Measurements from ENCODE around the gene COL23A1. TPM values are rescaled to one million over a fixed set of nuclear protein-coding genes. Genes with fewer than 3 reads are reported as not detected.

Gene COL23A1
- total and polyA plus RNA-seq, 2 of the 13 experiments (the other 11 are each of a cell fraction or from before 2014, with no cell fraction given), result not detected

DNA sequence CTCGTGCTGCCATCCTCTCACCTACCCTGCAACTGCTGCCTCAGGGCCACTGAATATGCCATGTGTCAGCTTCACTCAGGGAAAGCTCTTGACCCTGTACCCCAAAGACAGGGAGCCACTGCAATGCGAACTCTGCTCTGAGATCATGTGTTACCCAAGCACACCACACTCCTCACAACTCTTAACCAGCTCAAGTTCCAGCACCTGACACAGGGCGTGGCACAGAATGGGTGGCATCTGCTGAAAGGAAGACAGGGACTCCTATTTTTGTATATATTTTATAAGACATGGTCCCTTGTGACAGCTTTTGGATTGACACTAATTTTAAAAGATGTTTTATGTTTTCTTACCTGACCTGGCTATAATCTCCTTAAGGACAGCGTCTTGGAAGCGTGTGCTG lies 368.3 kb downstream of the COL23A1 start:
- Histone ChIP-seq H3K4me3 (replicated peaks in 1 of 3; ENCODE audit: insufficient read depth in 1 of 3, low read depth in 2 of 3, low read length in 3 of 3) (no peak overlapping the region), H3K36me3 (replicated peaks in 1 of 2; ENCODE audit: control insufficient read depth in 1 of 2, insufficient read depth in 2 of 2, low read length in 2 of 2) (peaks cover 7 to 13% of the 10 kb centered on the region in 2 experiments; a peak in 4 of 5 replicates), H3K79me2 (ENCODE audit: insufficient read depth, low read length) (no peaks in the 10 kb centered on the region), H3K27ac (ENCODE audit: extremely low read length, insufficient read depth, low read length) (no peak overlapping the region), H3K9me3 (ENCODE audit: low read length) (no peaks in the 10 kb centered on the region), H2AFZ (ENCODE audit: low read length) (no peak overlapping the region), H3K9ac (ENCODE audit: insufficient read depth, low read depth, low read length) (no peak overlapping the region), H3K4me2 (ENCODE audit: low read depth, low read length) (no peak overlapping the region), H4K20me1 (ENCODE audit: insufficient read depth, low read length) (no peaks in the 10 kb centered on the region), H3K4me1 (ENCODE audit: insufficient read depth, low read length) (no peaks in the 10 kb centered on the region), H3K27me3 (ENCODE audit: control insufficient read depth in 1 of 2, insufficient read depth in 2 of 2, low read length in 2 of 2) (no peaks in the 10 kb centered on the region)
- no peak for FAIRE-seq
- no peak for DNase-seq (ENCODE audit: low spot score)
- ATAC-seq, result peak; percentile 6; the same call in 2 of the 3 replicates
- TF ChIP-seq SKI (IDR thresholded peaks at IDR 0.05; ENCODE audit: partially characterized antibody) (no peak), ZNF441 (CRISPR knock-in tag; IDR thresholded peaks at IDR 0.05; ENCODE audit: borderline replicate concordance) (no peak), ZNF776 (CRISPR knock-in tag; IDR thresholded peaks at IDR 0.05) (no peak), ZNF589 (CRISPR knock-in tag; conservative IDR thresholded peaks at IDR 0.05) (no peak), THRA (CRISPR knock-in tag; IDR thresholded peaks at IDR 0.05; ENCODE audit: borderline replicate concordance) (no peak), POLR2A (IDR thresholded peaks at IDR 0.05; ENCODE audit: insufficient read depth in 1 of 2, low read depth in 2 of 2, low read length in 2 of 2) (peak; percentile 17 to 23; a peak in 1 of 4 replicates), PCBP1 (IDR thresholded peaks at IDR 0.05; ENCODE audit: borderline replicate concordance, low read depth, low read length) (no peak), PAF1 (CRISPR knock-in tag; IDR thresholded peaks at IDR 0.05) (0 out of 2 replicates have a peak, but pooled peaks have one; percentile 49), HOXA3 (CRISPR knock-in tag; IDR thresholded peaks at IDR 0.05) (no peak), ZNF563 (CRISPR knock-in tag; IDR thresholded peaks at IDR 0.05) (no peak), ZNF660 (CRISPR knock-in tag; IDR thresholded peaks at IDR 0.05; ENCODE audit: borderline replicate concordance, low read depth) (no peak)
- TF ChIP-seq, protein P1, sequence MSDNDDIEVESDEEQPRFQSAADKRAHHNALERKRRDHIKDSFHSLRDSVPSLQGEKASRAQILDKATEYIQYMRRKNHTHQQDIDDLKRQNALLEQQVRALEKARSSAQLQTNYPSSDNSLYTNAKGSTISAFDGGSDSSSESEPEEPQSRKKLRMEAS (IDR thresholded peaks at IDR 0.05), result no peak
- in situ Hi-C loops (cut with HindIII; ENCODE audit: extremely low pct_ligation_motif_present, low pct_unique_long_range_greater_than_20kb), result no loop called here
- ChIA-PET POLR2A (interaction anchor here (1.0 to 1.3 kb wide), 2 partner anchors 9 to 11 kb away, joined by 3 to 4 read pairs; partner anchors contain the start of gene PHYKPL), CTCF (ENCODE audit: low intra/inter-chr PET ratio, low total read pairs) (no interaction called here)
- intact Hi-C loops (cut with micrococcal nuclease; ENCODE audit: unreplicated experiment), result no loop called here
- WGBS (ENCODE audit: low lambda C conversion rate), result 94% methylated on average over 4 of the region's 5 CpGs
- BruUV-seq (replicated peaks), result no TSS peak
